SK-N-SH treated with all-trans-retinoic acid at 6 μM for 48 hours (cell line): ENCODE measurements around the gene TNFSF13.

Source experiments
- ATAC-seq: fragments of 200-7000 bp; cut with Tn5 transposase; 3 replicates; pipeline ENCODE4 v1.9.1; 2020; ENCODE audit warnings: mild to moderate bottlenecking, moderate library complexity
- ARNTL ChIP-seq: fragments of 450-650 bp; formaldehyde crosslinking; IDR thresholded peaks from 2 replicates; pipeline ENCODE4 v1.5.0; 2020; ENCODE audit warnings: low read depth, mild to moderate bottlenecking, moderate library complexity, borderline replicate concordance
- CREB5 ChIP-seq: fragments of 250-450 bp; sonication (Bioruptor Pico); IDR thresholded peaks from 2 replicates; pipeline ENCODE4 v1.5.1; 2020; ENCODE audit warnings: low read depth, mild to moderate bottlenecking, moderate library complexity
- CSDC2 ChIP-seq: fragments of 250-450 bp; sonication (Bioruptor Pico); IDR thresholded peaks from 2 replicates; pipeline ENCODE4 v1.5.0; 2020; ENCODE audit warnings: mild to moderate bottlenecking, moderate library complexity
- CSRNP3 ChIP-seq: fragments of 250-450 bp; sonication (Bioruptor Pico); IDR thresholded peaks from 2 replicates; pipeline ENCODE4 v1.5.1; 2021; ENCODE audit warnings: mild to moderate bottlenecking, moderate library complexity
- ESRRG ChIP-seq: fragments of 250-450 bp; sonication (Bioruptor Pico); IDR thresholded peaks from 2 replicates; pipeline ENCODE4 v1.6.1; 2021; ENCODE audit warnings: mild to moderate bottlenecking
- GLIS3 ChIP-seq: fragments of 250-450 bp; sonication (Bioruptor Pico); IDR thresholded peaks from 2 replicates; pipeline ENCODE4 v1.5.0; 2020; ENCODE audit warnings: mild to moderate bottlenecking, moderate library complexity
- ISL1 ChIP-seq: fragments of 250-450 bp; sonication (Bioruptor Pico); IDR thresholded peaks from 2 replicates; pipeline ENCODE4 v2.1.2; 2022; ENCODE audit warnings: mild to moderate bottlenecking, moderate library complexity
- OSR1 ChIP-seq: fragments of 250-450 bp; sonication (Bioruptor Pico); IDR thresholded peaks from 2 replicates; pipeline ENCODE4 v1.8.0; 2022; ENCODE audit warnings: moderate library complexity, mild to moderate bottlenecking, inconsistent platforms
- POU6F1 ChIP-seq: fragments of 250-450 bp; sonication (Bioruptor Pico); IDR thresholded peaks from 2 replicates; pipeline ENCODE4 v1.8.0; 2021; ENCODE audit warnings: low read depth, mild to moderate bottlenecking, moderate library complexity, borderline replicate concordance
- PPARA ChIP-seq: fragments of 250-450 bp; sonication (Bioruptor Pico); IDR thresholded peaks from 2 replicates; pipeline ENCODE4 v1.5.0; 2020; ENCODE audit warnings: mild to moderate bottlenecking, borderline replicate concordance
- RARB ChIP-seq: fragments of 250-450 bp; sonication (Bioruptor Pico); IDR thresholded peaks from 2 replicates; pipeline ENCODE4 v1.8.0; 2021; ENCODE audit warnings: mild to moderate bottlenecking, moderate library complexity
- SNAI2 ChIP-seq: fragments of 250-450 bp; sonication (Bioruptor Pico); IDR thresholded peaks from 2 replicates; pipeline ENCODE4 v1.5.0; 2020; ENCODE audit warnings: mild to moderate bottlenecking, moderate library complexity
- ZC3H10 ChIP-seq: fragments of 250-450 bp; sonication (Bioruptor Pico); IDR thresholded peaks from 2 replicates; pipeline ENCODE4 v1.5.1; 2021; ENCODE audit warnings: mild to moderate bottlenecking, moderate library complexity
- ZFP3 ChIP-seq: fragments of 250-450 bp; sonication (Bioruptor Pico); IDR thresholded peaks from 2 replicates; pipeline ENCODE4 v1.5.0; 2020; ENCODE audit warnings: mild to moderate bottlenecking, moderate library complexity
- ZFP30 ChIP-seq: fragments of 450-650 bp; formaldehyde crosslinking; IDR thresholded peaks from 2 replicates; pipeline ENCODE4 v1.5.0; 2022; ENCODE audit warnings: mild to moderate bottlenecking, moderate library complexity
- ZNF565 ChIP-seq: fragments of 450-650 bp; formaldehyde crosslinking; conservative IDR thresholded peaks from 2 replicates; pipeline ENCODE4 v1.5.0; 2020; ENCODE audit warnings: low read depth, mild to moderate bottlenecking, moderate library complexity
- ZNF70 ChIP-seq: fragments of 450-650 bp; formaldehyde crosslinking; IDR thresholded peaks from 2 replicates; pipeline ENCODE4 v1.5.0; 2020; ENCODE audit warnings: mild to moderate bottlenecking, moderate library complexity
- ZNF8 ChIP-seq: fragments of 450-650 bp; formaldehyde crosslinking; IDR thresholded peaks from 2 replicates; pipeline ENCODE4 v1.5.0; 2020; ENCODE audit warnings: mild to moderate bottlenecking, moderate library complexity
- TF ChIP-seq, protein P1 (sequence below): fragments of 250-450 bp; sonication (Bioruptor Pico); IDR thresholded peaks from 2 replicates; pipeline ENCODE4 v1.5.0; 2020; ENCODE audit warnings: mild to moderate bottlenecking, moderate library complexity
- TF ChIP-seq, protein P2 (sequence below): fragments of 250-450 bp; sonication (Bioruptor Pico); IDR thresholded peaks from 2 replicates; pipeline ENCODE4 v1.8.0; 2020; ENCODE audit warnings: mild to moderate bottlenecking, moderate library complexity, borderline replicate concordance

The TNFSF13 gene

GRCh38 chr17:7558544-7559319, at the start of gene TNFSF13:
TNFSF13 (plus strand) TSS chr17:7558750; CDS start chr17:7559040, 290 bp downstream.
- ATAC-seq, result no peak
- no peak for TF ChIP-seq ZFP3 (CRISPR knock-in tag)
- no peak for TF ChIP-seq ESRRG (CRISPR knock-in tag)
- no peak for TF ChIP-seq PPARA (CRISPR knock-in tag)
- TF ChIP-seq, all 23 proteins: peak for 0

GRCh38 chr17:7508846-7509245, 49.7 kb upstream of the TNFSF13 start:
- ATAC-seq, result no peak
- no peak for TF ChIP-seq PPARA (CRISPR knock-in tag)
- TF ChIP-seq POU6F1 (CRISPR knock-in tag), result no peak
- no peak for TF ChIP-seq RARB (CRISPR knock-in tag)
- no peak for TF ChIP-seq SNAI2
- TF ChIP-seq CSDC2 (CRISPR knock-in tag), result no peak
- no peak for TF ChIP-seq ZFP30 (CRISPR knock-in tag)
- no peak for TF ChIP-seq ESRRG (CRISPR knock-in tag)
- no peak for TF ChIP-seq GLIS3 (CRISPR knock-in tag)
- TF ChIP-seq ISL1 (CRISPR knock-in tag), result no peak
- TF ChIP-seq CSRNP3, result no peak

GRCh38 chr17:7509937-7510336, 48.6 kb upstream of the TNFSF13 start:
- no peak for TF ChIP-seq ZNF70
- TF ChIP-seq ARNTL (CRISPR knock-in tag), result no peak
- TF ChIP-seq ISL1 (CRISPR knock-in tag), result no peak
- TF ChIP-seq, protein P1, sequence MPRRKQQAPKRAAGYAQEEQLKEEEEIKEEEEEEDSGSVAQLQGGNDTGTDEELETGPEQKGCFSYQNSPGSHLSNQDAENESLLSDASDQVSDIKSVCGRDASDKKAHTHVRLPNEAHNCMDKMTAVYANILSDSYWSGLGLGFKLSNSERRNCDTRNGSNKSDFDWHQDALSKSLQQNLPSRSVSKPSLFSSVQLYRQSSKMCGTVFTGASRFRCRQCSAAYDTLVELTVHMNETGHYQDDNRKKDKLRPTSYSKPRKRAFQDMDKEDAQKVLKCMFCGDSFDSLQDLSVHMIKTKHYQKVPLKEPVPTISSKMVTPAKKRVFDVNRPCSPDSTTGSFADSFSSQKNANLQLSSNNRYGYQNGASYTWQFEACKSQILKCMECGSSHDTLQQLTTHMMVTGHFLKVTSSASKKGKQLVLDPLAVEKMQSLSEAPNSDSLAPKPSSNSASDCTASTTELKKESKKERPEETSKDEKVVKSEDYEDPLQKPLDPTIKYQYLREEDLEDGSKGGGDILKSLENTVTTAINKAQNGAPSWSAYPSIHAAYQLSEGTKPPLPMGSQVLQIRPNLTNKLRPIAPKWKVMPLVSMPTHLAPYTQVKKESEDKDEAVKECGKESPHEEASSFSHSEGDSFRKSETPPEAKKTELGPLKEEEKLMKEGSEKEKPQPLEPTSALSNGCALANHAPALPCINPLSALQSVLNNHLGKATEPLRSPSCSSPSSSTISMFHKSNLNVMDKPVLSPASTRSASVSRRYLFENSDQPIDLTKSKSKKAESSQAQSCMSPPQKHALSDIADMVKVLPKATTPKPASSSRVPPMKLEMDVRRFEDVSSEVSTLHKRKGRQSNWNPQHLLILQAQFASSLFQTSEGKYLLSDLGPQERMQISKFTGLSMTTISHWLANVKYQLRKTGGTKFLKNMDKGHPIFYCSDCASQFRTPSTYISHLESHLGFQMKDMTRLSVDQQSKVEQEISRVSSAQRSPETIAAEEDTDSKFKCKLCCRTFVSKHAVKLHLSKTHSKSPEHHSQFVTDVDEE (CRISPR knock-in tag), result no peak
- TF ChIP-seq, all 23 proteins: peak for 0
- no peak for ATAC-seq

DNA sequence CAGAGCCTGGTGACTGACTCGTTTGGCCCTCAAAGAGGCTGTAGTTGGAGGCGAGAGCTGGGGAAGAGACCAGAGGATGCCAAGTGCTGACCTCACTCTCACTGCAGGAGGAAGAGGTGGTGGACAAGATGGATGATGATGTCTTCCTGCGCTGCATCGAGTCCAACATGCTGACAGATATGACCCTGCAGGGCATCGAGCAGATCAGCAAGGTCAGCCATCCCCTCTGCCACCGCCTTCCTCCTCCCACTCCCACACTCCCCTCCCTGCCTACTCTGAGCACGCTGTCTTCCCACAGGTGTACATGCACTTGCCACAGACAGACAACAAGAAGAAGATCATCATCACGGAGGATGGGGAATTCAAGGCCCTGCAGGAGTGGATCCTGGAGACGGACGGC, 47.4 kb upstream of the TNFSF13 start:
- no peak; the same call in 2 of the 3 replicates for ATAC-seq
- TF ChIP-seq ZNF8 (no peak), ZFP3 (CRISPR knock-in tag) (no peak), ZNF70 (no peak), OSR1 (no peak), PPARA (CRISPR knock-in tag) (no peak), ISL1 (CRISPR knock-in tag) (no peak), ZFP30 (CRISPR knock-in tag) (no peak), CSDC2 (CRISPR knock-in tag) (no peak), RARB (CRISPR knock-in tag) (no peak), ZC3H10 (no peak)
- TF ChIP-seq, protein P2, sequence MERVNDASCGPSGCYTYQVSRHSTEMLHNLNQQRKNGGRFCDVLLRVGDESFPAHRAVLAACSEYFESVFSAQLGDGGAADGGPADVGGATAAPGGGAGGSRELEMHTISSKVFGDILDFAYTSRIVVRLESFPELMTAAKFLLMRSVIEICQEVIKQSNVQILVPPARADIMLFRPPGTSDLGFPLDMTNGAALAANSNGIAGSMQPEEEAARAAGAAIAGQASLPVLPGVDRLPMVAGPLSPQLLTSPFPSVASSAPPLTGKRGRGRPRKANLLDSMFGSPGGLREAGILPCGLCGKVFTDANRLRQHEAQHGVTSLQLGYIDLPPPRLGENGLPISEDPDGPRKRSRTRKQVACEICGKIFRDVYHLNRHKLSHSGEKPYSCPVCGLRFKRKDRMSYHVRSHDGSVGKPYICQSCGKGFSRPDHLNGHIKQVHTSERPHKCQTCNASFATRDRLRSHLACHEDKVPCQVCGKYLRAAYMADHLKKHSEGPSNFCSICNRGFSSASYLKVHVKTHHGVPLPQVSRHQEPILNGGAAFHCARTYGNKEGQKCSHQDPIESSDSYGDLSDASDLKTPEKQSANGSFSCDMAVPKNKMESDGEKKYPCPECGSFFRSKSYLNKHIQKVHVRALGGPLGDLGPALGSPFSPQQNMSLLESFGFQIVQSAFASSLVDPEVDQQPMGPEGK (CRISPR knock-in tag), result no peak
- TF ChIP-seq, all 23 proteins: peak for 0

GRCh38 chr17:7512105-7512504, 46.4 kb upstream of the TNFSF13 start:
- no peak for ATAC-seq
- TF ChIP-seq RARB (CRISPR knock-in tag), result no peak
- no peak for TF ChIP-seq POU6F1 (CRISPR knock-in tag)
- TF ChIP-seq ZNF565, result no peak
- TF ChIP-seq ARNTL (CRISPR knock-in tag), result no peak
- no peak for TF ChIP-seq GLIS3 (CRISPR knock-in tag)
- no peak for TF ChIP-seq ZFP3 (CRISPR knock-in tag)
- no peak for TF ChIP-seq ZNF8
- TF ChIP-seq CREB5 (CRISPR knock-in tag), result no peak
- TF ChIP-seq CSRNP3, result no peak
- TF ChIP-seq SNAI2, result no peak
- TF ChIP-seq OSR1, result no peak
- no peak for TF ChIP-seq ZNF70
